Right atrium auricular region (tissue), 2 donors: ENCODE results near the gene DICER1. TPM values are rescaled to one million over a fixed set of nuclear protein-coding genes. Genes with fewer than 3 reads are reported as not detected.

ENCODE experiments used
- DNase-seq: peaks from one replicate; pipeline ENCODE4 v3.0.0-alpha.2; 2019; ENCODE audit warnings: low spot score
- H3K27ac ChIP-seq, 2 donors: fragments of 200-600 bp; sonication (generic); 1 replicate in 1 of 2; 2 replicates in 1 of 2; pipeline ENCODE4 v1.5.1; 2016 to 2019
- H3K27me3 ChIP-seq, 2 donors: fragments of 200-600 bp; sonication (generic); one replicate each; pipeline versions ENCODE4 v1.5.1 to v1.6.0; 2017 to 2019
- H3K36me3 ChIP-seq: fragments of 200-600 bp; sonication (generic); one replicate; pipeline ENCODE4 v1.5.1; 2016
- H3K4me1 ChIP-seq, 2 donors: fragments of 200-600 bp; sonication (generic); one replicate each; pipeline versions ENCODE4 v1.5.1 to v1.6.0; 2017 to 2019
- H3K4me3 ChIP-seq, 2 donors: fragments of 200-600 bp; sonication (generic); 1 replicate in 1 of 2; 2 replicates in 1 of 2; pipeline ENCODE4 v1.5.1; 2017 to 2019; ENCODE audit warnings: mild to moderate bottlenecking in 1 of 2, moderate library complexity in 1 of 2
- H3K9me3 ChIP-seq, 2 donors: fragments of 200-600 bp; sonication (generic); one replicate each; pipeline ENCODE4 v1.5.1; 2019
- total RNA-seq, 2 donors: library from RNA; depleted of rRNA; stranded (reverse); fragments of >200 nt; gene quantifications; one replicate each; pipeline ENCODE4 v1.1.0, GENCODE V29; 2016
- TF ChIP-seq, protein P1 (sequence below), 2 donors: fragments of 200-600 bp; sonication (generic); IDR thresholded peaks; one replicate each; pipeline ENCODE4 v1.5.1; 2019; ENCODE audit warnings: antibody characterized with exemption in 2 of 2

Gene DICER1
- total RNA-seq, 2 donors from 2014 or later = 15.9 to 23.0 TPM

DNA sequence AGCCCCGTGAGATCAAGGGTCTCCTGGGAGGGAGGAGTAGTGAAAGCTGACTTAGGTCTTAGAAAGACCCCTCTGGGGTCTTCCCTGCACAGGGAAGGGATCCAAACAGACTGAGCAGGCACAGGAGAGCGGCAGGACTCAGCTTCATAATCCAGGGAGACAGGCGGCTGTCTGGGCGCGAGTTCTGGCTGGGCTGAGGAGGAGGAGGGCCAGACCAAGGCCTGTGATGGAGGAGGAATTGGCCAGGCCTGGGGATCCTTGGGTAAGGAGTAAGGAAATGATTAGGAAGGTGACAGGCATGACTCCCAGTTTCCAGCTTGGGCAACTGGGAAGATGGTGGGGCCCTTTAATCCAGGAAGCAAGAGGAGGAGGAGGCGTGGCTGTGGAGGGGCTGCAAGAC lies 93.1 kb downstream of the DICER1 start:
- Histone ChIP-seq H3K4me1 (no peaks in the 10 kb centered on the region), H3K27ac (no peak overlapping the region), H3K4me3 (no peak overlapping the region), H3K9me3 (no peaks in the 10 kb centered on the region), H3K27me3 (no peaks in the 10 kb centered on the region), H3K36me3 (no peaks in the 10 kb centered on the region)
- TF ChIP-seq, protein P1, sequence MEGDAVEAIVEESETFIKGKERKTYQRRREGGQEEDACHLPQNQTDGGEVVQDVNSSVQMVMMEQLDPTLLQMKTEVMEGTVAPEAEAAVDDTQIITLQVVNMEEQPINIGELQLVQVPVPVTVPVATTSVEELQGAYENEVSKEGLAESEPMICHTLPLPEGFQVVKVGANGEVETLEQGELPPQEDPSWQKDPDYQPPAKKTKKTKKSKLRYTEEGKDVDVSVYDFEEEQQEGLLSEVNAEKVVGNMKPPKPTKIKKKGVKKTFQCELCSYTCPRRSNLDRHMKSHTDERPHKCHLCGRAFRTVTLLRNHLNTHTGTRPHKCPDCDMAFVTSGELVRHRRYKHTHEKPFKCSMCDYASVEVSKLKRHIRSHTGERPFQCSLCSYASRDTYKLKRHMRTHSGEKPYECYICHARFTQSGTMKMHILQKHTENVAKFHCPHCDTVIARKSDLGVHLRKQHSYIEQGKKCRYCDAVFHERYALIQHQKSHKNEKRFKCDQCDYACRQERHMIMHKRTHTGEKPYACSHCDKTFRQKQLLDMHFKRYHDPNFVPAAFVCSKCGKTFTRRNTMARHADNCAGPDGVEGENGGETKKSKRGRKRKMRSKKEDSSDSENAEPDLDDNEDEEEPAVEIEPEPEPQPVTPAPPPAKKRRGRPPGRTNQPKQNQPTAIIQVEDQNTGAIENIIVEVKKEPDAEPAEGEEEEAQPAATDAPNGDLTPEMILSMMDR (IDR thresholded peaks at IDR 0.05) = no peak
- DNase-seq = no peak

DNA sequence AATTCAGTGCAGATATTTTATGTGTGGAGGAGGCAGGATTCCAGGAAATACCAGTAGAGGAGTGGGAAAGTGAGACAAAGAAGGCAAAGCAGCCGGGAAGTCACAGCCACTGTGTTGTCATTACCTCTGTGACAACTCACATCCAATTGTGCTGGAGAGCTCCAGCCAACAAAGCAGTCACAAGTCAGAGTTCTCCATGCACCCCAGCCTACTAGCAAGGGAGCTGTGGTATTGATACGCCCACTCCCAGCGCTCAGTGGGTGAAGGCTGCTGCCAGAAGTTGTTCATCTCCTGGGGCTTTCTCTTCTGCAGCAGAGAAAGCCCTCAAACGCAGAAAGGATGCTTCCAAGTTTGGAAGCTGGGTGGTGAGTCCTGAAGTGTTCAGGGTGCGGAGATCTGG lies 93.9 kb downstream of the DICER1 start:
- no peaks in the 10 kb centered on the region for H3K4me1 ChIP-seq
- no peak for DNase-seq
- no peaks in the 10 kb centered on the region for H3K36me3 ChIP-seq
- TF ChIP-seq, protein P1 (IDR thresholded peaks at IDR 0.05) = no peak
- H3K9me3 ChIP-seq = no peaks in the 10 kb centered on the region
- H3K27ac ChIP-seq = no peak overlapping the region
- H3K4me3 ChIP-seq = no peak overlapping the region
- no peaks in the 10 kb centered on the region for H3K27me3 ChIP-seq

DNA sequence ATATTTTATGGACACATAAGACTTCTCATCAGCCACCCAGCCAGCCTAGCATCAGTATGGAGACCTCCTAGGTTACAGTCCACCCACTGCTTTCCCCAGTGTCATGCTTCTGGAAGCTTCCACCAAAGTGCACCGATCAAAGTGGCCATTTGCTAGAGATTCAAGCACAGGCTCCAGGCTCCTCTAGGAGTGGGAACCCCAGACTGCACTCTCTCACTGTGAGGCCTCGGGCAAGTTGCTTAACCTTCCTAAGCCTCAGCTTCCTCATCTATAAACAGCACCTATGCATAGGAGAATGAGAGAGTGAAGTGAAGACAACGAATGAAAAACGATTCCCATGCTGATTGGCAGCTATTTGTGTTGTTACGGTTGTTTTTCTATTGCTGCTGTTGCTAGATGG lies 94.4 kb downstream of the DICER1 start:
- Histone ChIP-seq H3K9me3 (no peaks in the 10 kb centered on the region), H3K4me1 (no peaks in the 10 kb centered on the region), H3K27me3 (no peaks in the 10 kb centered on the region), H3K27ac (no peak overlapping the region), H3K36me3 (no peaks in the 10 kb centered on the region), H3K4me3 (no peak overlapping the region)
- TF ChIP-seq, protein P1 (IDR thresholded peaks at IDR 0.05) = no peak
- DNase-seq = no peak

DNA sequence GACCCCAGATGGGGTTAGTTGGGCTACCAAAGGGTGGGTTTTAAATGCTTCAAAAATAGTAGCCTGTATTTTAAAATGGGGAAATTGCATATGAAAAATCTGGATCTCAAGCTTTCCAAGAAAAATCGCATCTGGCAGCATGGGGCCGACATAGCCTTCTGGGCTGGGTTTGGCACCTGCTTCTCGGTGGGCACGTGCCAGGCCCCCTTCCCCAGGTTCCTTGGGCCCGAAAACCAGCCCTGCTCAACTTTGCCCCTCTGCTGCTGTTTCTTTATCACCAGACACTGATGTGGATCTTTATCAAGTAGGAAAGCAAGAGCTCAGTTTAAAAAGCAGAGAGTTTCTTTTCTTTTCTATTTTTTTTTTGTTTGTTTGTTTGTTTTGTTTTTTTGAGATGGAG lies 95.1 kb downstream of the DICER1 start:
- TF ChIP-seq, protein P1 (IDR thresholded peaks at IDR 0.05) = no peak

DNA sequence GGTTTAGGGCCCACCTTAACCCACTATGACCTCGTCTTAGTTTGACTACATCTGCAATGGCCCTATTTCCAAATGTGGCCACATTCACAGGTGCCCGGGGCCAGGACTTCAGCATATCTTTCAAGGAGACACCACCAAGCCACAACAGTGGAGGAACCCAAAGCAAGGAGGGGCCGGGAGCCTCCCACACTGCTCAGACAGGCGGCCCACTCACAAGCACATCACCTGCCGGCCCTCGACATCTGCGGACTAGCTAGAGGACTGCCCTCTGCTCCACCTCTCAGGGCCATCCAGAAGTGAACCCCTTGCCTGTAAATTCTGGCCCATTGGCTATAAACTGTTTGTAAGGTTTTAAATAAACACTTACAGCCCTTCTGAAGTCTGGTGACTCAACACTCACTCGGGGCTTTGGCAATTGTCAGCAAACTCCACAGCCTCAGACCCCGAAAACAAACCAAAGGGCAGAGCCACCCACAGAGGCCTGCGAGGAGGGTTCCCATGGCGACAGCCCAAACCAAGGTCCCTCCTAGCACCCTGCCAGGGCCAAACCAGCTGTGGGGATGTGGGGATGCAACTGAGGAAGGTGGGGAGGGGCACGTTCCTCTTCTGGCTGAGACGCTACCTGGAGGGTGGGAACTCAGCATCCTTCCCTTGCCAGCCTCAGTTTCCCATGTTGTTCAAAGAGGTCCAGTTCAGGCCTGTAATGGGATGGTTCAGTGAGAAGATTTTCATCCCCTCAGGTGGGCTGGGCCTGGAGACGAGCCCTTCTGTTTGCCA lies 95.8 kb downstream of the DICER1 start:
- H3K36me3 ChIP-seq = no peaks in the 10 kb centered on the region
- no peaks in the 10 kb centered on the region for H3K27me3 ChIP-seq
- H3K4me3 ChIP-seq = no peak overlapping the region
- no peaks in the 10 kb centered on the region for H3K4me1 ChIP-seq
- no peak overlapping the region for H3K27ac ChIP-seq
- no peak for DNase-seq
- H3K9me3 ChIP-seq = no peaks in the 10 kb centered on the region
- TF ChIP-seq, protein P1 (IDR thresholded peaks at IDR 0.05) = no peak

More for the DNA sequence above, 95.1 kb downstream of the DICER1 start:
- H3K36me3 ChIP-seq = no peaks in the 10 kb centered on the region
- no peak overlapping the region for H3K27ac ChIP-seq
- no peak for DNase-seq
- H3K4me3 ChIP-seq = no peak overlapping the region
- no peaks in the 10 kb centered on the region for H3K27me3 ChIP-seq
- H3K4me1 ChIP-seq = no peaks in the 10 kb centered on the region
- no peaks in the 10 kb centered on the region for H3K9me3 ChIP-seq

DNA sequence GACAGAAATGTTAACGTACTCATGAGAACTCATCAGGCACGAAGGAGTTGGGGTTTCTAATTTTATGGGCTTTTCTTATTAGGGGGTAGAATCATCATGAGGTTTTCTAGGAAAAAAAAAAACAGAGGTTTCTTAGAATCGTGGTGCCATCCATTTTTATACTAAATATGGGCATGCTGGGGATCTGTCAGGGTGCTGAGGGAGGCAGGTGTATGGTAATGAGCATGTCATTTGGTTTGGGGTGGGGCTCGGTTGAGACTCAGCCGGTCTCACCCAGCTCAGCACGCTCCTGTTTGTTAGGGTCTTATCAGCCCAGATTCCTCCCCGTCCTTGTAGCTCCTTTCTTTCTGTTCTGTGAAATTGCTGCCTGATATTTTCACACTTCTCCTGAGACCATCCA lies 98.2 kb downstream of the DICER1 start:
- Histone ChIP-seq H3K27me3 (no peaks in the 10 kb centered on the region), H3K4me1 (no peaks in the 10 kb centered on the region), H3K36me3 (no peaks in the 10 kb centered on the region), H3K9me3 (no peaks in the 10 kb centered on the region), H3K4me3 (no peak overlapping the region), H3K27ac (no peak overlapping the region)
- TF ChIP-seq, protein P1 (IDR thresholded peaks at IDR 0.05) = no peak
- no peak for DNase-seq
